Umbilical cord (tissue), 2 donors: ENCODE measurements around the gene MDGA2. TPM values are rescaled to one million over a fixed set of nuclear protein-coding genes. Genes with fewer than 3 reads are reported as not detected.
"Not testable (repeated sequence)": the region's sequence is repeated elsewhere in the genome, so short reads cannot be mapped to it uniquely, and the experiment has no call there.

Experiments
- DNase-seq: peaks from one replicate; pipeline ENCODE4 v3.0.0-alpha.2; 2015; ENCODE audit warnings: low spot score
- total RNA-seq: library from RNA; depleted of rRNA; stranded (reverse); fragments of >200 nt; gene quantifications from one replicate; pipeline ENCODE4 v1.2.3, GENCODE V29; 2014; ENCODE audit warnings: low replicate concordance; ENCODE audit not compliant: insufficient read depth

The MDGA2 gene
- total RNA-seq, 1 donor from 2014 or later: 1.7 TPM

DNA sequence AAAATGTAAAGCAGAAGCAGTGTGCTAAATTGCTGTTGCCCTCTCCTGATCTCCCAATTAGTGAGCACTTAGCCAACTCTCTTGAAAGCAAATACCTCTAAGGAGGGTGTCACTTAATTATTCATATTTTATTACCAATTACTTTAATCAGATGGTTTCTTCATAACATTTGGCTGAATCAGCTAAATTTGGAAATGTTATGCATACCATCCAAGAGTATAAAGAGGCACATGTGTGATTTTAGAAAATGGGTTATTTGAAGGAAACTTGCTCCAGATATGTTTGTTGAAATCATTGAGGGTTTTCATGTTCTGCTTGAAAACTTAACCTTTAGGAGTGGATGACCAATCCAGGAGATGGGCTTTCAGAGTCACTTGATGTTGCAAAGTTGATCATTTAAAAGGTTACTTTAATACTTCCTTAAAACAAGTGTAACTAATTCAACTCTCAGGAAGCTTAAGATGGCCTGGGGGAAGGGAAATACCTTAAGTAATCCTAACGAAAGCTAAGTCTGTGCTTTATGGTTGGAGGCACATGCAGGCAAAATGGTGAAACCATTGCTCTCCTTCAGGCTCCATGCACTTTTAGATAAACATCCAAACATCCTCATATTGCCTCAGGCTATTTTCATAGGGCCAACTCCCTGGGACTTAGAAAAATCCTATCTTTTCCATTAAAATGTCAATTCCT is 434.5 kb downstream of the MDGA2 start:
- DNase-seq: no peak

DNA sequence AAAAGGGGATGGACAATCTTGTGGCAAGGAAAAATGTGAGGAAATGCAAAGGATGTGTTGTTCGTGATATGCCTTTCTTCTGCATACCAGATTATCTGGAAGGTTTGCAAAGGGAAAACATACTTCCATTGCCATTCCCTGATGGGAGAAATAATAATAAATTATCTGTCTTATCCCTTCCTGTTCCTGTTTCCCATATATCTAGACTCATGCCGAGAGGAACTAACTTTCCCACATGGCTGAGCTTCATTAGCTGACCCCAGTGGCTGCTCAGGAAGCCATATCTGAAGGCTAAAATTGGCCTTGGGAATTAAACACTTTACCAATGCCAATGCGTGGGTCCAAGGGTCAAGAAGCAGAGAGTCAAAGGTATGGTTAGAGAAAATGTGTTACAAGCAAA is 439.8 kb downstream of the MDGA2 start:
- DNase-seq: no peak

DNA sequence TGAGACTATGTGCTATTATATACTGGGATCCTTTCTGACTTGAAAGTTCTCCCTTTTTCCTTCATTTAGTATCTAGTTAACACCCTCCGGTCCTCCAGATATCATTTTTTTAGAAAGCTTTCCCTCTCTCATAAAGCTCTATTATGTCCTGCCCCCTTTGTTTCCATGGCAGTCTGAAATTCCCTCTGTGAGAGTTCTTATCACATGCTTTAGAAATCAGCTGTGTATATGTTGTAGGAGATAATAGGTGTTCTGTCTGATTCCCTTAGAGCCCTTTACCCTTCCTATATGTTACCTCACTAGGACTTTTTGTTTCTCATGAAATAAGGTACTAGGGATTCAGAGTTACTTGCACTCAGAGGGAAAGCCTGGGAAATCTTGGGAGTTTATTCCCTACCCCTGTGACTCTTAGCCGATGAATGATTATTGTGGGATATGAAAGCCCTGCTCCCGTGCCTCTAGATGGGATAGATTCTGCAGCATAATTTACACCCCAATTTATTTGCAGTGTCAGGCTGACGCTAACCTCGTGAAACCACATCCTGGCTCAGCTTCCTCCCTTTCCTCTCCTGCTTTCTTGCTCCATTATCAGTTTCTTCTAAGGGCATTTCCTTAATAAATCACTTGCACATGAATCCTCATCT is 448.4 kb downstream of the MDGA2 start:
- no peak for DNase-seq

DNA sequence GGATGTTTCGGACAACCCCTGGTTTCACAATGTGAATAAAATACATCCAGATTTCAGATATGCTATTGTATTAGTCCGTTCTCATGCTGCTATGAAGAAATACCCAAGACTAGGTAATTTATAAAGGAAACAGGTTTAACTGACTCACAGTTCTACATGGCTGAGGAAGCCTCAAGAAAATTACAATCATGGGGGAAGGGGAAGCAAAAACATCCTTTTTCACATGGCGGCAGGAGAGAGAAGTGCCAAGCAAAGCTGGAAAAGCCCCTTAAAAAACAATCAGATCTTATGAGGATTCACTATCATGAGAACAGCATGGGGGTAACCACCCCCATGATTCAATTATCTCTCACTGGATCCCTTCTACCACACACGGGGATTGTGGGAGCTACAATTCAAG is 451.7 kb downstream of the MDGA2 start:
- no peak for DNase-seq

DNA sequence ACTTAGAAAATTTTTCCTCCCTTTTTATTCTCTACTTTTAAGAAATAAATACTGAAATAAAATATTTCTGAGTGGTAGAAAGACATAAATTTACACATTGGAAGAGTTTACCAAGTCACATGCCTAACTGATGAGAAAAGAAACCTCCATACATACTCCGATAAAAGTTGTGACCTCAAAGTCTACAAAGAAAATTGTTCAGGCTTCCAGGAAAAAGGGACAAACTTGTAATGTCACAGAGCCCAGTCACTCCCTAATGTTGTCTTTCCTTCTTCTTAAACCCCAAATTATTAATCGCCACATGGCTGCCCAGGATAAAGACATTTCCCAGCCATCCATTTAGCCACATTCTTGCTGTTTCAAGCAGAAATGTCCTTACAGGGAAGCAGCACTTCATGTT is 455.3 kb downstream of the MDGA2 start:
- no peak for DNase-seq

DNA sequence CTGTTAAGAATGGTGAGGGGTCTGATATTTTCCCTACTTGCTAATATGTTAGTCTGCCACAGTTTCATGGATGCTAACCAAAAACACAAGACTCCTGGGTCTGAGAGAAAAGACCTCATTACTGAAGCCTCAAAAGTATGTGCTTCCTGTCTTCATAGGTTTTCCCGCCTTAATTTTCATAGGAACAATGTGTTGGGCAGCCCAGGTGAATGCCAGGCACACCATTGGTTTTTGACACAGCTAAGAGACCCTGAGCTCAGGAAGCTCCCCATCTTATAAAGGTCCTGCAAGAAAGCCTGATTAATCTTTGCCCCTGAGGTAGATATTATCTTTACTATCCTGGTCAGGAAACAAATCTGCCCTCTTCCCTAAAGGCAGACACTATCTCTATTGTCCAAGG is 464.1 kb downstream of the MDGA2 start:
- DNase-seq: no peak

DNA sequence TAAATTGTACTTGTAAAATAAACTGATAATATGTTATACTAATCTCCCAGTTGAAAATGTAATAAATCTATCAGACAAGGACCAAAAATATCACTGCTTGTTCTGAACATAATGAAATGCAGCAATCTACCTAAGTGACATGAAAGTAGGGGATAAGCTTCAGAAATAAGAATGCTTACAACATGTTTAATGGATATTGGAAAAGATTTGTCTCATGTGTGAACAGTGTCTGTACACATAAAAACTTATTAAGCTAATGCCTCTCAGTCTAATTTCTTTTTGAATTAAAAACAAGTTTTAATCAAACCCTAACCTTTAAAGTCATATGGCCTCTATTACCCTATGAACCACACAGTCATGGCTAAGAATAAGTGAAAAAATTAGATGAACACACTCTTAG is 465.3 kb downstream of the MDGA2 start:
- no peak for DNase-seq

DNA sequence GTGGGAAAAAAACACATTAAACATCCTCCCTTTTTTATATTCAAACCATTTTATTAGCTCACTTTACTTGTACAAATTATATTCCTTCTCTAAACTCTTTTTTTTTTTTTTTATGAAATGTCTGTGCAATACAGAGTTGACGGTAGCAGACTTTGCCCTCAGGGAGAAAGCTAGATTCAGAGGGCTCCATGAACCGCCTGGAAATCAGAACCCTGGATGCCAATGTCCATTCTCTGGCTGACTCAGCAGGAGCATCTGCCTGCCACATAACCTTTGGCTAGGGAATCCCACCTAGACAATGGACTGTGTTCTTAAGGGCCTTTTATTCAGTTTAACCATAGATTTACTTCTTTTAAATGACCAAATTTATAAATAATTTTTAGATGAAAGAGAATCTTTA is 467.0 kb downstream of the MDGA2 start:
- no peak for DNase-seq

DNA sequence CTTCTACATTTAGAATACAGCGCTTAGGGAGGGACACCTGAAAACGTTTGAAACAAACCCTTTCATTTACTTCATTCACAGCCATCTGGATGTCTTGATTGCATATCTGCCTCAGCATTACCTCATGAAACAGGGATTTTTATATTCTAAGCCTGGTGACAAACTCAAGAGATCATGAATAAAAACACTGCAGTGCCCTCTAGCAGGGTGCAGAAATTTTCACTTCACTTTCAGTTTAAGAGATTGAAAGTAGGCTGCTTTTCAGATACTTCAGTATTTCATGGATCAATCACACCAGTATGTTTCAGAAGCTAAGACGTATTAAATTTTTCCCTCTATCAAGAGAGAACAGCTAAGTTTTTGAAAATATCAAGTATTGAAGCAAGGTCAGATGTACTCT is 467.8 kb downstream of the MDGA2 start:
- peak; percentile 15 for DNase-seq

DNA sequence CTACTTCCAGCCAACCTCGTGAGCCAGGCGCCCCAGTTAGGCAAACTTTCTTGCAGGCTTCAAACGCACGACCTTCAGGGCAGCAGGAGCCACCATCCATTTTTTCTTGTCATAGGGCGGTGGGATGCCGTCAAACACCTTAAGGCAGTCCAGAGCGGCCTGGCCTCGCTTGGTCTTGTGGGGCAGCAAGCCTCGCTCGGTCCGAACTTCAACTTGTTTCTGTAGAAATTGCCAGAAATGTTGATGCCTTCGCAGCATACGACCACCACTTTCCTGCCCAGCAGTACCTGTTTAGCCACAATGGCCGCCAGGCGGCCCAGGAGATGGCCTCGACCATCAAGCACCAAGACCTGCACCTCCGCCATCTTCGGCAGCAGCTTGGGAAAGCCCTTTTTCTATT is 474.7 kb downstream of the MDGA2 start:
- DNase-seq: no peak

DNA sequence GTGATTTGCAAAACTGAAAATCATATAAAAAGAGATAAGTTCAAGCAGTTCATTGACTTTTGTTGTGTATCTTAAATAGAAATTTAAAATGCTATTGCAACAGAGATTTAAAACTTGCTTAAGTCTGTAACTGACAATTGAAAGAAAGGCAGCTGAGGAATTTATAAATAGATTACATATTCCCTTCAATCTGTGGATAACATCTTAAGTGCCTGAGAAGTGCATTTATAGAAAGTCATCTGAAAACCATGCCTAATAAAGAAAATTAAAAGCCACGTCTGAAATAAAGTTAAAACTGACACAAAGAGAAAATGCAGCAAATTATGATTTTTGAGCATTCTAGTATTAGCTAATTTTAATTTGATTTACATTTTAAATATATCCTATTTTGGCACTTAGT is 479.8 kb downstream of the MDGA2 start:
- no peak for DNase-seq

DNA sequence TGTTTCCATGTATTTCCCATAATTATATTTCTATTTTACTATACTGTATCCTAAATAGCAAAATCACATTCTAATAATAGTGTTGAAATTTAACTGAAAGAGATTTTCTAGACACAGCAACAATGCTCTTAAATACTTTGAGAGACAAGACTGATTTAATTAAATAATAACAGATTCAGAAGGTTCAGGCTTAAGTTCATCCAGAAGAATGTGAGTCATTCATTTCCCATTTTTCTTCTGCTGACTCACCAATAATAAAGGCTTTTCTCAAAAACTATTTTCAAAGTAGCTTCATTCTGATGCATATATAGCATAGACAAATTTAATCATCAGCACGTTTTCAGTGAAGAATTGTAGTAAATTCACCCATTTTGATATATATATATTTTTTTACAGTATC is 481.4 kb downstream of the MDGA2 start:
- peak; percentile 8 for DNase-seq

DNA sequence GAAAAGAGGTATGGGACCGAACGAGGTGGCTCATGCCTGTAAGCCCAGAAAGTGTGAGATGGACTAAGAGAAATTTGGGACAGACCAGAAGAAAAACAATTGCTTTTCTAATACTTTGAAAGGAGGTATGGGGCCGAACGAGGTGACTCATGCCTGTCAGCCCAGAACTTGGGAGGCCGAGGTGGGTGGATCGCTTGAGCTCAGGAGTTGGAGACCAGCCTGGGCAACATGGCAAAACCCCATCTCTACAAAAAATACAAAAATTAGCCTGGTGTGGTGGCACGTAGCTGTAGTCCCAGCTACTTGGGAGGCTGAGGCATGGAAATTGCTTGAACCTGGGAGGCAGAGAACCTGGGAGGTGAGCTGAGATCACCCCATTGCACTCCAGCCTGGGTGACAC is 483.2 kb downstream of the MDGA2 start:
- not testable (repeated sequence) for DNase-seq

DNA sequence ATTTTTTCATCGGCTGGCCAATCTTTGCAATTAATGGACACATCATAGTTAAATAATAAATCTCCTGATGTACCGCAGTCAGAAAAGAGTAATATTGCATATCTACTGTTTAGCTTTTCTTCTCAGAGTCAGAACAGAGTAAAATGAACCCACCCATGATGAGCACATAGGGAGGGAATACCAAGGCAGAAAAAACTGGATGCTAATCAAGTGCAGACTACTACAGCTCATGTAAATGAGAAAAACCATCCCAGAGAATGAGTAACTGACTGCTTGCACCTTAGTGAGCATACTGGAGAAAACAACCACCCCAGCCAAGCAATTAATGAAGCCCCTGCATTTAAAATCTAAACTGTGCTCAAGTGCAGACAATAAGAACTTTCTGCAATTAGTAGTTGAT is 483.7 kb downstream of the MDGA2 start:
- no peak for DNase-seq

DNA sequence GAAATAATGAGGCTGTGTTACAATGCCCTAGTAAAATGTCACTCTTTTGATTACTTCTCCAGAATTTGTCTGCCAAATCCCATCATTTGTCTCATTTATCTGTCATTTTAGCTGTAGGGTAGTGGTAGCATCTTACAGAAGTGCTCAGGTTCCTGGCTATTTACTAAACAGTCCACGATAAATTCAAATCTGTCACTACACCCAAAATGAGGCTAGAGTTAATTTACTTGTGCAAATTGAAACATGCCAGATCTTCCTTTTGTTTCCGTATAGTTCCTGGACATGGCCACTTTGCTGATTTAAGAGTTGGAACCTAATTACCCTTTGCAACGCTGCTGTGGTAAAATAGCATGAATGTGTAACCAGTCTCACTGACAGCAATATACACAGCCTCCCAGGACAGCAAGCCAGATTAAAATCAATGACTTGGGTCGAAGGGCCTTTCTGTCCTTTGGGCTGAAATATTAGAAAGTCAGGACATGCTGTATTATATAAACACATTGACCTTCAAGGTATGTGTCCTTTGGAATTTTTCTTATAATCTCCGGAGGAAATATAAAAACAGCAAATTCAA is 485.4 kb downstream of the MDGA2 start:
- no peak for DNase-seq

DNA sequence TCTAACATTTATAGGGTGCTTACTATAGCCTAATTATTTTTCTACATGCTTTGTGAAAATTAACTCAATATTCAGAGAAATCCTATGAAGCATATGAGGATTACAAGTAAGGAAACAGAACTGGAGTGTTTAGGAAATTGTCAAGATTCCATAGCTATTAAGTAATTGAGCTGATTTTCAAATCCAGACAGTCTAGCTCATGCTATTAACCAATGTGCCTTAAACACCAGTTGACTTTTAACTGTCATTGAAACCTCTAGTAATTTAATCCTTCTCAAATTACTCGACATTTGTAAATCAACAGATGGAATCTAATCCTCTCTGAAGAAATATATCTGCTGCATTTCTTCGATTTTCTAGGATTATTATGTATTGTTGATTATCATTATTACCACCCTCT is 488.9 kb downstream of the MDGA2 start:
- DNase-seq: peak; percentile 5

DNA sequence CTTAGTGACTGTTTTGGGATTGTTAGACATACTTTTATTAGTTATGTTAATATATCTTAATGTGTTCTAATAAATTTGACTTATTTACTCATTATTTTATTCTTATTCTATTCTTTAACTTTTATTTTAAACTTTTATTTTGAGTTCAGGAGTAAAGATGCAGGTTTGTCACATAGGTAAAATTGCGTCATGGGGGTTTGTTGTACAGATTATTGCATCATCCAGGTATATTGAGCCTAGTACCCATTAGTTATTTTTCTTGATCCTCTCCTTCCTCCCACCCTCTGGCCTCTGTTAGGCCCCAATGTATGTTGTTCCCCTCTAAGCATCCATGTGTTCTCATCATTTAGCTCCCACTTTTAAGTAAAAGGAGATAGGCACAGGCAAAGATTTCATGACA is 495.5 kb downstream of the MDGA2 start:
- no peak for DNase-seq

DNA sequence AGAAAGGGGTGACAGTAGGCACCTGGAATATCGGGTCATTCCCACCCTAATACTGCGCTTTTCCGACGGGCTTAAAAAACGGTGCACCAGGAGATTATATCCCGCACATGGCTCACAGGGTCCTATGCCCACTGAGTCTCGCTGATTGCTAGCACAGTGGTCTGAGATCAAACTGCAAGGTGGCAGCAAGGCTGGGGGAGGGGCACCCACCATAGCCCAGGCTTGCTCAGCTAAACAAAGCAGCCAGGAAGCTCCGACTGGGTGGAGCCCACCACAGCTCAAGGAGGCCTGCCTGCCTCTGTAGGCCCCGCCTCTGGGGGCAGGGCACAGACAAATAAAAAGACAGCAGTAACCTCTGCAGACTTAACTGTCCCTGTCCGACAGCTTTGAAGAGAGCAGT is 503.5 kb downstream of the MDGA2 start:
- not testable (repeated sequence) for DNase-seq

DNA sequence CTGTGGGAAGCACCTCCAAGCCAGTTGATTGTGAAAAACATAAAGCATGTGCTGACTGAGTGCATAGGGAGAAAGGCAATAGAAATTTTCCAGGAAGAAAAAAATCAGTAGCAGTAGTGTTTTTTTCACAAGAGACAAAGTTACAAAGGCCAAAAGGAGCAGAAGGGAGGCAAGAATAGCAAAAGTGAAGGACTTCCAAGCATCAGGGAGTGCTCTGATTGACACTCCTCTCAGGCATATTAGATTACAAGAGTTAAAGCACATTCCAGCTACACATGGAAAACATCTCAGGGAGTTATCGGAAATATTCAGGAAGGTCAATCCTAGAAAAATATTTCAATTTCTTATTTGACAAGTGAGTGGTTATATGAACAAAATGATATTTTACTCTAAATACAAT is 508.0 kb downstream of the MDGA2 start:
- DNase-seq: no peak

DNA sequence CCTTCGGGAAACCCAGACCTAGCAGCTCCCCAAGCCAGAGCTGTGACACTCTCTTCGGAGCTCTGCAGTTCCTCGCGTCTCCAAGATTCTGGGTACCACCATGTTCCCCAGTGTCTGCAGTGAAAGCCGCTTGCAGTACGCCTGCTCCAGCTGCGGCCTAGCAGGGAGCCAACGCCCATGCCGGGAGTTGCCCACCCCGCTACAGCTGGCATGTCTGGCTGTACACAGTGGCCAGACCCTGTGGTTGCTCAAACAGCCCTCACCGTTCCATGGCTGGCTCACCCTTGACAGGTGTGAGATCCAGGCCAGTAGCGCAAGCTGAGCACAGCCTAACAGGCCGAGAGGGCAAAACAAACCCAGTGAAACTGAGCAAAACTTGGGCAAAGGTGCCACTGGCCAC is 520.0 kb downstream of the MDGA2 start:
- no peak for DNase-seq

DNA sequence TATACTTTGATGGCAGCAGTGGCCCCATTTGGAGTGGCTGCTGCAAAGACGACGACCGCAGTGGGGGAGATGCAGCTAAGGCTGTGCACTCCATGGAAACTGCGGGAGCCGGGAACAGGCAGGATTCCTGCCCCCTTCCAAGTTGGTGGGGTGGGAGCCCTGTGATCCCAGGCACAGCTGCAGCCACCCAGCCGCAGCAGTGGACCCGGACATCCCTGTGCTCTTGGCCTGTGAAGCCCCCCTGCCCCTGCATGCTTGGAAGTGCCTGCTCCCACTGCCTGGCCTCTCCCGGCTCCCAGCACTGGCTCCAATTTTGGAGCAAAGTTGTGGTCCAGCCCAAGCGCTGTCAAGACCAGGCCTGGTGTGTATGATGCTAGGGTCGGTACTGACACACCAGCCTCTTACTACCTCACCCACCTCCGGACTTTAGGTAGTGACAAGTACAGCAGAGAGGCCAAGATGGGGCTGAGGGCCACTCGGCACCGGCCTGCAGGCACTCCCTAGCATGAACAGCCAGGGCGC is 521.1 kb downstream of the MDGA2 start:
- DNase-seq: no peak

DNA sequence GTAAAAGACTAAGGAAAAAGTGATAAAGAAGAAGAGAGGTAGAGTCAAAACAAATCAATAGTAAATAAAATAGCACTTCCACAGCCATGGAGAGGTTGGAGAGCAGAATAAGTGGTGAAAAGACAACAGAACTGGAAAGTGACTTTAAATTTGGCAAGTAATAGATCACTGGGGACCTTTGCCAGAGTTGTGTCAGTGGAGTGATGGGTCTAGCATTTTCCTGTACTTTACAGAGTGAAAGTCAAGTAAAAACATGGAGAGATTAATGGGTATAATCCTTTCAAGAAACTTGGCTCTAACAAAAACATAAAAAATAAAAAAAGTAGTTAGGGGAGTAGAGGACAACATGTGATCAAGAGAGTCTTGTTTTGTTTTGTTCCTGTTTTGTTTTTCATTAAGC is 521.7 kb downstream of the MDGA2 start:
- DNase-seq: no peak

DNA sequence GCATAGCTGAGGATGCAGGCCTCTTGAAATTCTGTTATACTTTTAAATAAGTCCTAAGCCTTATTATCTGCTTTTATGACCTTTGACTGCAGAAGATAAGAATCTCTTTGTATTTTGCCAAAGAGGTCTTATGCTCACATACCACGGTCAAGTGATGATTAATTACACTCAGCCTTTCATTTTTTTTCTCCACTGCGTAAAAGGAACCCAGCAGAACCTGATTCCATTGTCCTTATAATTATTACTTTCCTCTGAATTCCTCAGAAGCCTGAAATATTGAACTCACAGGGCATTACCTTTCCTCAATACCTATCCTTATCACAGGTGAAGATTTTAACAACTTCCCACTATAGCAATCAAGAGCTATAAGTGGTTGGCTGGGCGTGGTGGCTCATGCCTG is 525.1 kb downstream of the MDGA2 start:
- no peak for DNase-seq
